GM18526 (cell line): ENCODE results near the gene SH2D1B.

Experiments
- POLR2A ChIP-seq: IDR thresholded peaks from 3 replicates; pipeline ENCODE4 v1.6.1; 2011; ENCODE audit not compliant: insufficient read length; ENCODE audit errors: extremely low read depth

The SH2D1B gene

DNA sequence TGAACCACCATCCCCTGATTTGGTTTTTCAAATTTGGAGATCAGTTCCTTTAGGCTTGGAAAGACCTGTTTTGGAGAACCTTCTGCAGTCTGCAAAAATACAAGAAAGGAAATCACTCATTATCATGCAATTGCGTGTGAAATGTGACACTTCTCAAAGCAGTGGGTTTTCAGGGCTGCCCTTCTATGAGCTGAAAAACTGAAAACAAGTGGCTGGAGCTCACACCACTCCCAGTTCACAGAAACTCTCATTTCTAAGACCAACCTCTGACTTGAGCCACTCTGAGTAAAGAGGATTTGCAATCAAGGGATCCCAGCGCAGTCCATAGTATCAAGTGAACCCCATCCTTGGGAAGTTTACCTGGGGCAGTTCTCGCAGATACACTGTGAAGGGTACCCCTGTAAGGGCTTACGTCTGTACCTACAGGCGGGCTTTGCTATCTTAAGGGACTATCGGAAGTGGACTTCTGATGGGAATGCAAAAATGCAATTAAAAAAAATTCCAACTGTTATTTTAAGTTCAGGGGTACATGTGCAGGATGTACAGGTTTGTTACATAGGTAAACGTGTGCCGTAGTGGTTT lies 12.8 kb downstream of the SH2D1B start:
- TF ChIP-seq POLR2A, result no peak

DNA sequence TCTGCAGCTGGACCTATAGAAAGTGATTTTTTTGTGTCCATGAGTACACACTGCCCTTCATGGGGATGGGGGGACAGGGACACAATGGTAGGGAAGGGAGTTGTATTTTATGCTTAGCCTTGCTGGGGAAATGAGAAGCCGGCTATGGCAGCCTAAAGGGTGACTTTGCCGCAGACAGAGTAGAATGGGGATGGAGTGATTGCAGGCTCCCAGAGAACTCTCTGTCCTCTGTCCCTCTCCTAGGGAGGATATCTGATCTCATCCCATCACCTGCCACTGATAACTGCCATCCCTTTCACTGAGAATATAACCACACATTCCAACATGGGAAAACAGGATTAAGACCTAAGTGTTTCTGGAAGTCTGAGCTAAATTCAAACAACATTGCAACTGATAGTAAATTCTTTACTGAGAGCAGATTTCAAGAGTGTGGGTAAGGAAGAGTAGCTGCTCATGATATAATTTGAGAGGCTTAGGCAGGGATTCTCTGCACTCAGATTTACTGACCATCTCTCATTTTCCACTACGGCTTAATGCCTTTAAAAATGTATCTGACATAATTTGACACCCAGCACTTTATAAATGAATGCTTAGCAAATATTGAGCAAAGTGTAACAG lies 13.9 kb downstream of the SH2D1B start:
- no peak for TF ChIP-seq POLR2A

- no peak for TF ChIP-seq POLR2A
Observed at GRCh38 chr1:162397039-162397448, 14.9 kb downstream of the SH2D1B start.

DNA sequence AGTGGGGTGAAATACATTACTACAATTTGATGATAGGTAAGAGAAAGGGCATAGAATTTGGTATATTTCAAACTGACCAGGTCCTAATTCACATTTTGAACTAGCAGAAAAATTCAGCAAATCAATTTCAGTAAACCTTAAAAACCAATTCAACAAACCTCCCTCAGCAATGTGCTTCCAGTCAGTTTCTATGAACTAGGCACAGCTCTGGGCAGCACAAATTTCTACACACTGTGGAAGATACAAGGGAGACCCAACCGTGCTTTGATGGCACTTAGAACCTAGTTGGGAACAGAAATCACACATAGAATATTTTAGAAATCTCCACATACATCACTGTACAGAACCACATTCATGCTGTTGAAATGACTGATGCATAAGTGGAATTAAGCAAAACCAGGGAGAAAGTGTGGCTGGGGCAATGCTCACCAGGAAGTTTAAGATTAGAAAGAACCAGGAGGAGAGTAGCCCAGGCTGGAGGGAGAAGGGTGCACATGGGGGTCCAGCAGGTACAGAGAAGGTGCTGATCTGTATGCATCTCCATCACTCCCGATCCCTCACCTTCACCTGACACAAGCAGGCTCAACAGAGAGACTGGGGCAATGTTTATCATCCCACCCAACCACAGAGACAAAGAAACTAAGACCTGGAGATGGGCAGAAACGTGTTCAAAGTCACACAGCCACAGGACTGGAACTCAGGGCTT lies 15.6 kb downstream of the SH2D1B start:
- TF ChIP-seq POLR2A, result no peak

- no peak for TF ChIP-seq POLR2A
Observed at GRCh38 chr1:162391790-162392563, 20.0 kb downstream of the SH2D1B start.

DNA sequence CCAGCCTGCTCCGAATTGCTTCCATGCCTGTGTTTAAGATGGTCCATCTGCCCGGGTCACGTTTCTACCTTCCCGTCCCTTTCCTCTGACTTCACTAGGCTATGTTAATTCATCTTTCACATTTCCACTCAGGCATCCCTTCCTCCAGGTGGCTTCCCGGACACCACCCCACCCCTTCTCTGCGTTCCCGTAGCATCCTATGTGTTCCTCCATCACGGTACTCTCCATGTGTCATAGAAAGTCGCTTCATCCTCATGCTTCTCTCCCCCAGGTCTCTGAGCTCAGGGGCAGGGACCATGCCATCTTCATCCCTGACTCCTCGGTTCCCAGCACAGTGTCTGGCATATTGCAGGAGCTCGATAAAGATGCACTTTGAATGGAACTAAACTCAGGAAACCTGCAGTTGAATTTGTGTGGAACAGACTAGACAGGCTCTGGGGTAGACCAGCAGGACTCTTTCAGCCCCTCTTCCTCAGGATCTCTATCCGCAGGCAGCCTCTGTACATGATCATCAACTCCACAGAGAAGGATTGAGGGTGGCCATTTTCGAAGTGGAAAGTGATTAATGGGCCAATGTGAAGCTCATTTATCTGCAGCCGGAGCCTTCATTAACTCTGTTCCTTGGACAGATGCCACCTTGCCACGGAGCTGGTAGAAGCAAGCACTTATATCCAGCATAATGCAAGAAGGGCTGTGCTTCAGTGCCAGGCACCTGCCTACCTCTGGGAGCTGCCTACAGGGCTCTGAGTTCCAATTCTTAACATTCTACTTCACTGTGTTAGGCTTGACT lies 21.3 kb downstream of the SH2D1B start:
- no peak for TF ChIP-seq POLR2A

- no peak for TF ChIP-seq POLR2A
Observed at GRCh38 chr1:162389971-162390370, 22.0 kb downstream of the SH2D1B start.

GRCh38 chr1:162389021-162389818 lies 22.7 kb downstream of the SH2D1B start:
- TF ChIP-seq POLR2A, result no peak

DNA sequence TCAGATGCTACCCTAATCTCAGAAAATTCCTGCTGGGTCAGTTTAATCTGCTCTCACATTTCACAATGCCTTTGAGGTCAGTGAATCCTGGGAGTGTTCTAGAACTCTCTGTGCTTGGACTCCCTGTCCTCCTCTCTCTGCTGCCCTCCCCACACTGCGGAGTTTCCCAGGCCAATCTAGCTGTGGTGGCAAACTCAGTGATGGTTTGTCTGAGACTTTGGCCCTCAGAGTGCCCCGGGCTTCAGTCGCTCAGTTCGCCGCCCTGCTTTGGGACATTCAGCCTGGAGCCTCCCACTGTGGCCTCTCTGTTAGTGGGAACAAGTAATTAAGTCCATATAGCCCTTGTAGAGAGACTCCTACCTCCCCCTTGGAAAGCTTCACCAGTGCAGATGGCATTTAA lies 23.3 kb downstream of the SH2D1B start:
- no peak for TF ChIP-seq POLR2A

DNA sequence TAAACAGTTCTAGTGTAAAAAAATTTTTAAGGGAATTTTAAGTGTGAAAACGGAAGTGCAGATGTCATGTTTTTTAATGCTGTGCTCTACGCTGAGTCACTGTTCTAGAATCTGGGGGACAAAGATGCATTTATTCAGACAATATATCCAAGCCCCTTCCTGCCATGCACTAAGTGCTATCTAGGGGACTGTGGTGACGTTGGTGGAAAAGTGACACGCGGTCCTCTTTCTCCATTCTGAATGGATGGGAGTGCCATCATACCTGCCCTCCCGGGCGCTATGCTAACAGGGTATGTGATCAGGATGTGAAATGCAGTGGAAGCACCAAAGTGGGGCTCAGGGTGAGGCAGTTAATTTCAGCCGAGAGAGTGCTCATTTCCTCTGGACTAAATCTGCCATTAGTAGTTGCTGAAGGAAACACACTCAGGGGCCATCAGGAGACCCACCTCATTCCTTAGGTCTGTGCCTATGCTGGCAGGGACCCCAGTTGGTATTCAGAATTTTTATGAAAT lies 23.8 kb downstream of the SH2D1B start:
- no peak for TF ChIP-seq POLR2A

DNA sequence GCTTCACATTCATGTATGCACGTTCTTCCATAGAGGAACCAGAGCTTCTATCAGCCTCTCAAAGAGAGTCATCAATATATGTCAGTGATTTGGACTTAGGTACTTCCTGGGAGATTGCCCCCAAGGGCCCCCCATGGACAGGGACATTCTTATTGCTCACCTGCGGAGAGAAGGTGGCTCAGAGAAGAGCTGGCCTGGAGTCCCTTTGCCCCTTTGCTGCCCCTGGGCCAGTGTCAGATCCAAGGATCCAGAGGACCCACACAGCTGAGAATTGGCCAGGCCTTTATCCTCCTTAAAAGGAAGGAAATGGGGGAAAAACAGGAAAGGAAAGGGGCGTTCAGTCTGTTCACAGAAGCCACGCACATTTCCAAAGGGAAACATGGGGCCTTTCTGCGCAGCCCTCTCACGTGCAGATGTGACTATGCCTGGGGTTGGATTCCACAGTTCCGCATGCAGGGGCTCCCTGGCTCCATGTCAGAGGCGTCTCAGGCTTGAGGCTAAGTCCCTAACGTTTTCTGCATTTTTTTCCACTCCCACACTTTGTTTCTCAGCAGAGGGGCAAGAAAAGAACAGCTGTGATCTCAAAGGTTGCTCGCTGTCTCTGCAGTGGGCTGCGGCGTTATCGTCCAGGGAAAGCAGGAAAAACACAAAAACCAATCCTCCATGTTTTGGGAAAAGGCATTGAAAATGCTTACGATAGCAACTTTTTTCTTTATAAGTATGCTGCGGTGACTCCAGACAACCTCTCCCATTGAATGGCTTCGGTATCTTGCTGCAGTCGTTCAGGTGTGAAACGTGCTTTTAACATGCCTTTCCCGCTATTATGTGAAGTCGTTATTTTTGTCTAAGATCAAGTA lies 24.5 kb downstream of the SH2D1B start:
- no peak for TF ChIP-seq POLR2A

GRCh38 chr1:162386292-162387225 lies 25.4 kb downstream of the SH2D1B start:
- TF ChIP-seq POLR2A, result no peak
